Measurements from ENCODE around the gene DNAL1. TPM values are rescaled to one million over a fixed set of nuclear protein-coding genes. Genes with fewer than 3 reads are reported as not detected.
A peak's percentile ranks its signal among the peaks of the same experiment; 100 is the strongest.

The DNAL1 gene
- total RNA-seq, 1 donor from 2014 or later = 7.7 TPM

- peaks cover 25% of the 10 kb centered on the region for H3K4me1 Mint-ChIP-seq
- H3K36me3 Mint-ChIP-seq (ENCODE audit: low read depth) = peaks cover 47% of the 10 kb centered on the region
- POLR2A ChIA-PET = interaction anchor here (0.5 to 2.2 kb wide), 7 partner anchors 17 to 71 kb away, joined by 3 to 10 read pairs (median 4); partner anchors contain the start of gene DNAL1
- H3K4me3 Mint-ChIP-seq = peak overlapping the region; percentile 70
- no peaks in the 10 kb centered on the region for H3K9me3 Mint-ChIP-seq
- CTCF ChIA-PET = interaction anchor here (2.9 kb wide), 1 partner anchor 14 kb away, joined by 9 read pairs; no protein-coding TSS in a partner anchor
- DNase-seq (no peak), ATAC-seq (ENCODE audit: low read depth) (no peak)
- no peaks in the 10 kb centered on the region for H3K27me3 Mint-ChIP-seq
- H3K27ac Mint-ChIP-seq = peak overlapping the region; percentile 80
- TF ChIP-seq CTCF (IDR thresholded peaks at IDR 0.05) = no peak
- intact Hi-C loops (cut with micrococcal nuclease) = loop anchor here (1.0 to 5.0 kb wide), 3 partner anchors 46 to 303 kb away; partner anchors contain the start of genes BBOF1, ENTPD5 and ZNF410
Measured at GRCh38 chr14:73714656-73715081, 69.9 kb downstream of the DNAL1 start.

GRCh38 chr14:73715707-73716106 is 70.9 kb downstream of the DNAL1 start:
- H3K27ac Mint-ChIP-seq = peak overlapping the region; percentile 27
- peaks cover 56% of the 10 kb centered on the region for H3K36me3 Mint-ChIP-seq (ENCODE audit: low read depth)
- ChIA-PET CTCF (interaction anchor here (0.8 to 1.2 kb wide), 2 partner anchors 15 to 83 kb away, joined by 3 read pairs; no protein-coding TSS in a partner anchor), POLR2A (interaction anchor here (0.6 kb wide), 1 partner anchor 166 kb away, joined by 5 read pairs; no protein-coding TSS in a partner anchor)
- ATAC-seq (ENCODE audit: low read depth) (no peak), DNase-seq (no peak)
- H3K4me1 Mint-ChIP-seq = peaks cover 25% of the 10 kb centered on the region
- H3K27me3 Mint-ChIP-seq = no peaks in the 10 kb centered on the region
- intact Hi-C loops (cut with micrococcal nuclease) = no loop called here
- H3K9me3 Mint-ChIP-seq = no peaks in the 10 kb centered on the region
- H3K4me3 Mint-ChIP-seq = no peak overlapping the region
- TF ChIP-seq CTCF (IDR thresholded peaks at IDR 0.05) = no peak

- Mint-ChIP-seq H3K9me3 (no peaks in the 10 kb centered on the region), H3K4me3 (no peak overlapping the region), H3K27ac (peak overlapping the region; percentile 12), H3K27me3 (no peaks in the 10 kb centered on the region), H3K36me3 (ENCODE audit: low read depth) (peaks cover 68% of the 10 kb centered on the region), H3K4me1 (peaks cover 20% of the 10 kb centered on the region)
- no peak for DNase-seq
- intact Hi-C loops (cut with micrococcal nuclease) = no loop called here
- ChIA-PET POLR2A (interaction anchor here (0.7 to 1.0 kb wide), 2 partner anchors 43 to 44 kb away, joined by 4 to 7 read pairs; a partner anchor contains a TSS), CTCF (interaction anchor here (2.0 kb wide), 1 partner anchor 11 kb away, joined by 8 read pairs; no protein-coding TSS in a partner anchor)
- TF ChIP-seq CTCF (IDR thresholded peaks at IDR 0.05) = no peak
- ATAC-seq (ENCODE audit: low read depth) = no peak
Measured at GRCh38 chr14:73717266-73717665, 72.5 kb downstream of the DNAL1 start.

GRCh38 chr14:73717711-73718417 is 73.1 kb downstream of the DNAL1 start:
- Mint-ChIP-seq H3K4me1 (peaks cover 14% of the 10 kb centered on the region), H3K27ac (peak overlapping the region; percentile 41), H3K36me3 (ENCODE audit: low read depth) (peaks cover 71% of the 10 kb centered on the region), H3K4me3 (no peak overlapping the region), H3K27me3 (no peaks in the 10 kb centered on the region), H3K9me3 (no peaks in the 10 kb centered on the region)
- TF ChIP-seq CTCF (IDR thresholded peaks at IDR 0.05) = no peak
- no peak for ATAC-seq (ENCODE audit: low read depth)
- ChIA-PET POLR2A (interaction anchor here (1.0 kb wide), 1 partner anchor 42 kb away, joined by 4 read pairs; a partner anchor contains a TSS), CTCF (interaction anchor here (2.0 kb wide), 1 partner anchor 11 kb away, joined by 8 read pairs; no protein-coding TSS in a partner anchor)
- intact Hi-C loops (cut with micrococcal nuclease) = no loop called here
- no peak for DNase-seq

Measured in activated B cell treated with CpG ODN at 0.5 μM for 24 hours (primary cell).